ENCODE results near the gene ABCD4. TPM values are rescaled to one million over a fixed set of nuclear protein-coding genes. Genes with fewer than 3 reads are reported as not detected.

ABCD4 gene
- total RNA-seq, 1 donor = 28.2 TPM

- no peak for TF ChIP-seq CTCF (IDR thresholded peaks at IDR 0.05; ENCODE audit: insufficient read depth, low read length)
- no peak for DNase-seq (ENCODE audit: low read depth)
- no peak overlapping the region for H3K4me3 ChIP-seq (ENCODE audit: low read depth, low read length)
Measured at GRCh38 chr14:74249433-74250375, 53.0 kb downstream of the ABCD4 start.

DNA sequence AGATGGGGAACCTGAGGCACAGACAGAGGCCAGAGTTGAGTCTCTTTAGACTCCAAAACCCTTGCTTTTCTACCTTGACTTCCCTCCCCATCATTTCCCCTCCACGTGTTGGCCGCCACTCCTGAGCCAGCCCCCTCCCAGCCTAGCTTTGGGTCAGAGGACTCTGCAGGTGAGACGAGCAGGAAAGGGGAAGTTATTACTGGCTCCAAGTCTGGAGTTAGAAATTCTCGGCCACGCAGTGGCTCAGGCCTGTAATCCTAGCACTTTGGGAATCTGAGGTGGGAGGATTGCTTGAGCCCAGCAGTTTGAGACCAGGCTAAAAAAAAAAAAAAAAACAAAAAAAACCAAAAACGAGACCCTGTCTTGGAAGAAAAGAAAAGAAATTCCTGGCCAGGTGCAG, 54.7 kb downstream of the ABCD4 start:
- TF ChIP-seq CTCF (IDR thresholded peaks at IDR 0.05; ENCODE audit: insufficient read depth, low read length) = no peak

GRCh38 chr14:74246542-74246941, 56.2 kb downstream of the ABCD4 start:
- no peak for TF ChIP-seq CTCF (IDR thresholded peaks at IDR 0.05; ENCODE audit: insufficient read depth, low read length)
- DNase-seq (ENCODE audit: low read depth) = no peak

More for the DNA sequence above, 54.7 kb downstream of the ABCD4 start:
- no peak for DNase-seq (ENCODE audit: low read depth)
- H3K4me3 ChIP-seq (ENCODE audit: low read depth, low read length) = no peak overlapping the region

GRCh38 chr14:74245292-74245691, 57.4 kb downstream of the ABCD4 start:
- H3K4me3 ChIP-seq (ENCODE audit: low read depth, low read length) = no peak overlapping the region
- no peak for DNase-seq (ENCODE audit: low read depth)
- TF ChIP-seq CTCF (IDR thresholded peaks at IDR 0.05; ENCODE audit: insufficient read depth, low read length) = no peak

More at GRCh38 chr14:74246542-74246941, 56.2 kb downstream of the ABCD4 start:
- H3K4me3 ChIP-seq (ENCODE audit: low read depth, low read length) = no peak overlapping the region

- no peak overlapping the region for H3K4me3 ChIP-seq (ENCODE audit: low read depth, low read length)
- no peak for TF ChIP-seq CTCF (IDR thresholded peaks at IDR 0.05; ENCODE audit: insufficient read depth, low read length)
- no peak for DNase-seq (ENCODE audit: low read depth)
Measured at GRCh38 chr14:74244115-74244514, 58.6 kb downstream of the ABCD4 start.

DNA sequence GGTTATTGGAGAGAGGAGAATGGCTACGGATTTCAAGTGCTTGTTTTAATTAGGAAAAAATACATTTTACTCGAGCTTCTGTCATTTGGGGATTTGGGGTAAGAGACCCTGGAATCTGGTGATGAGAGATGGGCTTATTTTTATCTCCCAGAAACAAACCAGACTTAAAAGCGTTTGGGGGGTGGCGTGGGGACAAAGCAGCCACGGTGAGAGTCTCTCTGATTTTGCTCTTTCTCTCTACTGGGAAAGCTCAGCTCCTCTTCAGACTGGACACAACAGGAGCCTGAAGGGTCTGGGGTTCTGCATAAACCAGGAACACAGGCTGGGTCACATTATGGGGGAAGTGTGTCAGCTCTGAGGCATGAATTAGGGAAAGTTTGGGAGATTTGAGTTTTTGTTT, 59.7 kb downstream of the ABCD4 start:
- H3K4me3 ChIP-seq (ENCODE audit: low read depth, low read length) = no peak overlapping the region
- DNase-seq (ENCODE audit: low read depth) = no peak
- no peak for TF ChIP-seq CTCF (IDR thresholded peaks at IDR 0.05; ENCODE audit: insufficient read depth, low read length)
